Small intestine (tissue), 7 donors: ENCODE data around the gene POLH. TPM values are rescaled to one million over a fixed set of nuclear protein-coding genes. Genes with fewer than 3 reads are reported as not detected.
A peak's percentile ranks its signal among the peaks of the same experiment; 100 is the strongest.
"Not testable (repeated sequence)": the region's sequence is repeated elsewhere in the genome, so short reads cannot be mapped to it uniquely, and the experiment has no call there.

Experiments
- DNase-seq, 2 donors: peaks; one replicate each; pipeline versions ENCODE4 v3.0.0 to v3.0.0-alpha.2; 2013
- FAIRE-seq: peaks from 2 replicates; lab custom pipeline; 2012; peaks lifted over from hg19 to GRCh38; lab: Jason Lieb, UNC
- H3K27ac ChIP-seq, 3 donors: one replicate each; pipeline ENCODE4 v1.5.1; 2013; ENCODE audit warnings: low read length in 2 of 3, mild to moderate bottlenecking in 2 of 3, control low read depth in 1 of 3, inconsistent platforms in 1 of 3, low read depth in 1 of 3, moderate library complexity in 1 of 3
- H3K27me3 ChIP-seq, 3 donors: one replicate each; pipeline ENCODE4 v1.6.1; 2013; ENCODE audit warnings: low read length in 3 of 3, inconsistent platforms in 1 of 3; ENCODE audit not compliant: control insufficient read depth in 3 of 3, insufficient read depth in 3 of 3
- H3K36me3 ChIP-seq, 3 donors: one replicate each; pipeline ENCODE4 v1.6.1; 2013; ENCODE audit warnings: low read length in 3 of 3, inconsistent platforms in 1 of 3, low read depth in 1 of 3, mild to moderate bottlenecking in 1 of 3, moderate library complexity in 1 of 3; ENCODE audit not compliant: control insufficient read depth in 3 of 3, insufficient read depth in 2 of 3
- H3K4me1 ChIP-seq, 3 donors: one replicate each; pipeline ENCODE4 v1.6.1; 2013; ENCODE audit warnings: low read length in 2 of 3, inconsistent platforms in 1 of 3, low read depth in 1 of 3, mild to moderate bottlenecking in 1 of 3, moderate library complexity in 1 of 3; ENCODE audit not compliant: control insufficient read depth in 3 of 3, insufficient read depth in 2 of 3
- H3K4me3 ChIP-seq, 3 donors: one replicate each; pipeline ENCODE4 v1.5.1; 2013; ENCODE audit warnings: low read length in 3 of 3, control low read depth in 1 of 3, inconsistent platforms in 1 of 3, low read depth in 1 of 3, mild to moderate bottlenecking in 1 of 3, moderate library complexity in 1 of 3
- H3K9me3 ChIP-seq, 2 donors: one replicate each; pipeline ENCODE4 v1.6.1; 2013; ENCODE audit warnings: low read depth in 1 of 2, low read length in 1 of 2; ENCODE audit not compliant: control insufficient read depth in 2 of 2, insufficient read depth in 1 of 2
- whole genome bisulfite sequencing, 3 donors: extraction: QIAGEN DNeasy Blood & Tissue Kit; methylation state at CpG; one replicate each; pipeline ENCODE4 v1.1.7; 2013; 5-methylcytosine and 5-hydroxymethylcytosine counted together
- polyA plus RNA-seq, 4 donors: library from polyadenylated mRNA; stranded (reverse) in 3 of 4; unstranded in 1 of 4; fragments of 200-250 nt in 3 of 4; fragments of 120-200 nt in 1 of 4; gene quantifications; one replicate each; pipeline versions ENCODE4 v1.2.1 to v1.2.3, GENCODE V29; 2013
- donor health status: healthy with polysubstance abuse.
- donor health status: control.
- donor health status: control.
- donor health status: Bipolar disorder and iron deficiency.
- donor health status: healthy.

Gene POLH
- polyA plus RNA-seq, 4 donors, result 2.0 to 8.8 (median 3.1) TPM

DNA sequence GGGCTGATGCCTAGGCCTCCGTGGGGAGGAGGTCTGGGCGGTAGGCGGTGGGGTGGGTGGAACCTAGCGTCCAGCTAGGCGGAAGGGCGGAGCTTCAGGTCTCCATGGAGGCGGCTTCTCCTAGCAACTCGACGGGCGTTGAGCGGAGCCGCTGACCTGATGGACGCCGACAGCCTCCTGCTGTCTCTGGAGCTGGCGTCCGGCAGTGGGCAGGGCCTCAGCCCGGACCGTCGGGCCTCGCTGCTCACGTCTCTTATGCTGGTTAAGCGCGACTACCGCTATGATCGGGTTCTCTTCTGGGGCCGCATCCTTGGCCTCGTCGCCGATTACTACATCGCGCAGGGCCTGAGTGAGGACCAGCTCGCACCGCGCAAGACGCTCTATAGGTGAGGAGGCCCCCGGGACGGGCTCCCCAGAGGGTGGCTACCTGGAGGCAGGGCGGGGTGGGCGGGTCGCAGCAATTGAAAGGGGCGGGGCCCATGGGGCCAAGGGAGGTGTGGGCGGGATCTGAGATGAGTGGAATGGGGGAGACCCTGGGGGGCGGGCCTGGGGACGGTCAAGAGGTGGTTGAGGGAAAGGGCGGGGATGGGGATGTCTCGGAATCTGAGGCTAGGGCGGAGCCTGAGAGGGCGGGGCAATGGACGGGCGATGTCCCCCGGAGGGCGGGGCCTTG is 69.1 kb downstream of the POLH start, which contains the start of gene RSPH9:
RSPH9 (plus strand) TSS at position 97 of the 673 bp plus-strand sequence; CDS start at position 160, 63 bp downstream.
- Histone ChIP-seq H3K4me3 (peak within 1 kb of the TSS in 2 of 3 donors; percentile 9 to 47), H3K9me3 (no peaks in the 10 kb centered on the region), H3K27ac (peak within 1 kb of the TSS in 2 of 3 donors; percentile 9 to 47), H3K27me3 (no peaks in the 10 kb centered on the region), H3K4me1 (peaks cover 0 to 10% (median 0%) of the 10 kb centered on the region in 3 donors), H3K36me3 (peaks cover 0 to 22% (median 7%) of the 10 kb centered on the region in 3 donors)
- 14 to 50% (median 36%) methylated on average over 48 to 52 of the region's 52 CpGs for WGBS, 3 donors
- no peak for FAIRE-seq
- DNase-seq, result peak in 1 of 2 donors; percentile 77

DNA sequence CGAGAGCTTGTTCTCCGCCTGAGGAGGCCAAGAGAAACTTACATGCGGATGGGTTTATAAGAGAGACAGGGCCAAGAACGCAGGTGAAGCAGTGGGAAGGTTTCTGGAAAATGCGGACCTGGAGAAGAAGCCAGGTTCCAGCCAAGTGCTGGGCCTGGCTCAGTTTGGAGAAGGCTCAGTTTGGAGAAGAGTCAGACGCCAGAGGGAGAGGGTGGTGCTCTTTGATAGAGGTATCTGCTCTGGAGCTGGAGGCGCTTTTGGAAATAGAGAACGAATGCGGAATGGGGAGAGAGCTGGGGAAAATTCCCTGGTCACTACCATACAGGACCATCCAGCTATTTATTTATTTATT is 69.6 kb downstream of the POLH start:
- H3K27ac ChIP-seq, result no peak overlapping the region
- peak overlapping the region in 1 of 3 donors; percentile 47 for H3K4me3 ChIP-seq
- peaks cover 0 to 10% (median 0%) of the 10 kb centered on the region in 3 donors for H3K4me1 ChIP-seq
- H3K36me3 ChIP-seq, result peaks cover 0 to 17% (median 2%) of the 10 kb centered on the region in 3 donors
- 16 to 54% (median 37%) methylated on average over 9 of the region's 9 CpGs for WGBS, 3 donors
- H3K27me3 ChIP-seq, result no peaks in the 10 kb centered on the region
- FAIRE-seq, result no peak
- no peaks in the 10 kb centered on the region for H3K9me3 ChIP-seq
- no peak for DNase-seq

DNA sequence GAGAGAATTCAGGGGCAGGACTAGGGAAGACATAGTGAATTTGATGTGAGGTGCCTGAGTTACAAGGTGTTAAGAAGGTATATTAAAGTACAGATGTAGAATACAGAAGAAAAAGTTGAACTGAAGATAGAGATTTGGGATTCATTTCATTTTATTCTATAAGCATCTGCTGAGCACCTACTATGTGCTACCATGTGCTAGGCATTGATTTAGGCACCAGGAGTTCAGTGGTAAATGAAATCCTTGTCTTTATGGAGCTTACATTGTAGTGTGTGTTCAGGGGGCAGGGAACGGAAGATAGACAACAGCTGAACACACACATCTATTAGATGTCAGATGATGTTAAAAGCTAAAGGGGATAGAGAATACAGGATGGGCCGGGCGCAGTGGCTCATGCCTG is 71.6 kb downstream of the POLH start:
- 96% methylated on average over 3 of the region's 3 CpGs for WGBS, 3 donors
- H3K27me3 ChIP-seq, result no peaks in the 10 kb centered on the region
- DNase-seq (no peak), FAIRE-seq (no peak)
- H3K4me1 ChIP-seq, result peaks cover 0 to 8% (median 0%) of the 10 kb centered on the region in 3 donors
- H3K4me3 ChIP-seq, result no peak overlapping the region
- peaks cover 0 to 4% (median 0%) of the 10 kb centered on the region in 3 donors for H3K36me3 ChIP-seq
- no peak overlapping the region for H3K27ac ChIP-seq
- no peaks in the 10 kb centered on the region for H3K9me3 ChIP-seq

DNA sequence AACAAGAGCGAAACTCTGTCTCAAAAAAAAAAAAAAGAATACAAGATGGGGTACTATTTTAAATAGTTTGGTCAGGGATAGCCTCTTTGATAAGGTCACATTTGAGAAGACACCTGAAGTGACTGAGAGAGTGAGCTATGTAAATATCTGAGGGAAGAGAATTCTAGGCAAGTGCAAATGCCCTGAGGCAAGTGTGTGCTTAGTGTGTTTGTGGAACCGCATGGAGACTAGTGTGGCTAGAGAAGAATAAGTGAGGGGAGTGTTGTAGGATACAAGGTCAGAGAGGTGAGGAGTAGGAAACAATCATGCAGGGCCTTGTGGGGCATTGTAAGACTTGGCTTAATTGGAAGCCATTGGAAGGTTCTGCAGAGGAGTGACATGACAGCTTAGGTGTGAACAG is 72.3 kb downstream of the POLH start:
- Histone ChIP-seq H3K4me3 (no peak overlapping the region), H3K9me3 (no peaks in the 10 kb centered on the region), H3K27ac (no peak overlapping the region), H3K4me1 (peaks cover 0 to 8% (median 0%) of the 10 kb centered on the region in 3 donors), H3K27me3 (no peaks in the 10 kb centered on the region), H3K36me3 (peaks cover 0 to 4% (median 0%) of the 10 kb centered on the region in 3 donors)
- DNase-seq (no peak), FAIRE-seq (no peak)
- 95 to 97% (median 96%) methylated on average over 2 of the region's 2 CpGs for WGBS, 3 donors

DNA sequence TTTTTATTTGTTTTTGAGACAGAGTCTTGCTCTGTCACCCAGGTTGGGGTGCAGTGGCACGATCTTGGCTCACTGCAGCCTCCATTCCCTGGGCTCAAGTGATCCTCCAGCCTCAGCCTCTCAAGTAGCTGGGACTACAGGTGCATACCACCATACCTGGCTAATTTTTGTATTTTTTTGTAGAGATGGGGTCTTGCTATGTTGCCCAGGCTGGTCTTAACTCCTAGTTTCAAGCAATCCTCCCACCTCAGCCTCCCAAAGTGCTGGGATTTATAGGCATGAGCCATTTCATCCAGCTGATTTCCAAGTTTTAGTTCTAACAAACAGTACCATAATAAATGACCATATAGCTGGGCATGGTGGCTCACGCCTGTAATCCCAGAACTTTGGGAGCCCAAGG is 76.8 kb downstream of the POLH start:
- not testable (repeated sequence) for H3K36me3 ChIP-seq, FAIRE-seq, H3K9me3 ChIP-seq, H3K4me3 ChIP-seq, H3K4me1 ChIP-seq, H3K27me3 ChIP-seq, H3K27ac ChIP-seq, DNase-seq
- WGBS, 3 donors, result 95 to 98% (median 95%) methylated on average over 2 of the region's 2 CpGs

DNA sequence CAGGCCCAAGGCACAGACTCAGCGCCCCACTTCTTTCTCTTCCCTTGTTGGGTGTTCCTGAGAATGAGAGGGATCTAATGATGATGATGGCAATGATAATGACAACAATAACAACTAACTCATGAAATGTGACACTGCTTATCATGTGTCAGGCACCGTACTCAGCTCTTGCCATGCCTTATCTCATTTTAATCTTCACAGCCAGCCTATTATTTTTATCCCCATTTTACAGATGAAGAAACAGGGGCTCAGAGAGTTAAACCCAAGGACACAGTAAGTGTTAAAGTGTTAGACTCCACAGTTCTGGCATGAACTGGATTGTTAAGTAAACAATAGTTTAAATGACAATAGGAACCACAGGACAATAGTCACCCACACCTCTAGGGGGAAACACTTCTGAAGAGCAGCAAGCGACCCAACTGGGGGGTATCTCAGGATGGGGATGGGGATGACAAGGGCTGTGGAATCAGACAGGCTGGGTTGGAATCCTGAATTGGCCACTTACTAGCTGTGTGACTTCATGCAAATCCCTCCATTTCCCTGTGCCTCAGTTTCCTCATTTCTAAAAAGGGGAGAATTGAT is 81.3 kb downstream of the POLH start:
- H3K36me3 ChIP-seq, result no peaks in the 10 kb centered on the region
- 89 to 93% (median 90%) methylated on average over 3 of the region's 3 CpGs for WGBS, 3 donors
- peaks cover 0 to 18% of the 10 kb centered on the region in 2 donors for H3K9me3 ChIP-seq
- no peaks in the 10 kb centered on the region for H3K27me3 ChIP-seq
- H3K4me1 ChIP-seq, result no peaks in the 10 kb centered on the region
- H3K27ac ChIP-seq, result no peak overlapping the region
- H3K4me3 ChIP-seq, result no peak overlapping the region
- DNase-seq (no peak), FAIRE-seq (no peak)

DNA sequence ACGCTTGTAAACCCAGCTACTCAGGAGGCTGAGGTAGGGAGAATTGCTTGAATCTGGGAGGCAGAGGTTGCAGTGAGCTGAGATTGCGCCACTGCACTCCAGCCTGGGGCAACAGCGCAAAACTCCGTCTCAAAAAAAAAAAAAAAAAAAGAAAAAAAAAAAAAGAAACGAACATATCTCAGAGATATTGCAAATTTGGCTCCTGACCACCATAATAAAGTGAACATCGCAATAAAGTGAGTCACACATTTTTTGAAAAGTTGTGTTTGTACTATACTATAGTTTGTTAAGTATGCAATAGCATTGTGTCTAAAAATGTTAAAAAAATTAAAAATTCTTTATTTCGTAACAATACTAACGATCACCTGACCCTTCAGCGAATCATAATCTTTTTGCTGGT is 82.2 kb downstream of the POLH start:
- DNase-seq (no peak), FAIRE-seq (no peak)
- H3K27ac ChIP-seq, result no peak overlapping the region
- H3K36me3 ChIP-seq, result no peaks in the 10 kb centered on the region
- WGBS, 3 donors, result 90 to 93% (median 90%) methylated on average over 9 of the region's 9 CpGs
- H3K27me3 ChIP-seq, result no peaks in the 10 kb centered on the region
- H3K4me3 ChIP-seq, result no peak overlapping the region
- peaks cover 0 to 18% of the 10 kb centered on the region in 2 donors for H3K9me3 ChIP-seq
- H3K4me1 ChIP-seq, result no peaks in the 10 kb centered on the region

DNA sequence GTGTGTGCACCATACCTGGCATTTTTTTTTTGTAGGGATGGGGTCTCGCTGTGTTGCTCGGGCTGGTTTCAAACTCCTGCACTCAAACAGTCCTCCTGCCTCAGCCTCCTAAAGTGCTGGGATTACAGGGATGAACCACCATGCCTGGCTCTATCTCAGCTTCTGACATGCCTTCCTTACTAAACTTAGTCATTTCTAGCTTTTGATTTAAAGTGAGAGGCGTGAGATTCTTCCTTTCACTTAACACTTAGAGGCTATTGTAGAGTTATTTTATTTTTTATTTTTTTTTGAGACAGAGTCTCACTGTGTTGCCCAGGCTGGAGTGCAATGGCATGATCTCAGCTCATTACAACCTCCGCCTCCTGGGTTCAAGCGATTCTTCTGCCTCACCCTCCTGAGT is 87.0 kb downstream of the POLH start:
- not testable (repeated sequence) for FAIRE-seq

More for the DNA sequence above, 87.0 kb downstream of the POLH start:
- H3K27ac ChIP-seq, H3K27me3 ChIP-seq, H3K4me3 ChIP-seq, H3K36me3 ChIP-seq, DNase-seq: not testable (repeated sequence)
- Histone ChIP-seq H3K9me3 (peaks cover 0 to 18% of the 10 kb centered on the region in 2 donors), H3K4me1 (peaks cover 0 to 11% (median 0%) of the 10 kb centered on the region in 3 donors)
- 78 to 90% (median 88%) methylated on average over 5 of the region's 5 CpGs for WGBS, 3 donors
